ENCODE measurements around the gene NKAPL. TPM values are rescaled to one million over a fixed set of nuclear protein-coding genes. Genes with fewer than 3 reads are reported as not detected.

The NKAPL gene
- total and polyA plus RNA-seq, 2 of the 8 experiments (the other 6 are each of a cell fraction or from before 2014, with no cell fraction given), result 0.08 TPM; not detected in 1

DNA sequence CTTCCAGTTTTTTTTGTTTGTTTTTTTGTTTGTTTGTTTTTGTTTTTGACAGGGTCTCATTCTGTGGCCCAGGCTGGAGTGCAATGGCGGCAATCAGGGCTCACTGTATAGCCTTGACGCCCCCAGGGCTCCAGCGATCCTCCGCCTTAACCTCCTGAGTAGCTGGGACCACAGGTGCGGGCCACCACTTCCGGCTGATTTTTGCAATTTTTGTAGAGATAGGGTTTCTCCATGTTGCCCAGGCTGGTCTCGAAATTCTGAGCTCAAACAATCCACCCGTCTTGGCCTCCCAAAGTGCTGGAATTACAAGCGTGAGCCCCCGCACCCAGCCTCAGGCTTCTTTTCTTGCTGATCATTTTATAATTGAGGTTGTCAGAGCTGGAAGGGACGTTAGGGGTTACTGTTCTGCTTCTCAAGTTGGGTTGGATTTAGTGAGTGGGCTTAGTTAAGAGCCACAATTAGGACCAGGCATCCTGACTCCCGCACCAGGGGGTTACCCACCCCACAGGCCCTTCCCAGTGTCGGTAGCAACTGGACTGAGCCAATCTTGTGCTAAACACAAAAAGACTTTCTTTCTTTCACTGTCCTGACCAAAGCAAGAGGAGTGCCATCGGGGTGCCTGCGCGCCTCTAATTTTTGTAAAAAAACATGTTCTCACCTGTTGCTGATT lies 47.1 kb upstream of the NKAPL start:
- H3K79me1 ChIP-seq (ENCODE audit: low read depth, low read length), result no peaks in the 10 kb centered on the region; the same call in 1 of the 2 replicates
- no peak overlapping the region for H3K14ac ChIP-seq (ENCODE audit: insufficient read length)
- H3K4ac ChIP-seq (replicated peaks; ENCODE audit: insufficient read length, low read depth, low read length), result no peak overlapping the region
- no peak for FAIRE-seq
- H4K91ac ChIP-seq (replicated peaks; ENCODE audit: insufficient read length, low read length), result no peak overlapping the region
- H4K5ac ChIP-seq (ENCODE audit: insufficient read length, low read depth, low read length), result no peak overlapping the region
- no peak overlapping the region for H3K23ac ChIP-seq (ENCODE audit: insufficient read length)
- H3K9ac ChIP-seq (replicated peaks in 1 of 4; ENCODE audit: extremely low read depth in 1 of 4, low read depth in 3 of 4, low read length in 3 of 4), result peak overlapping the region in 2 of 4 experiments; percentile 45 to 49; a peak in 3 of 7 replicates
- POLR2A ChIA-PET (ENCODE audit: partially characterized antibody), result interaction anchor here (0.6 to 2.0 kb wide), 5 partner anchors 8 to 133 kb away, joined by 4 to 5 read pairs (median 4); partner anchors contain the start of gene ZSCAN31
- no peak overlapping the region for H2BK5ac ChIP-seq (ENCODE audit: low read depth, low read length)
- H3K4me3 ChIP-seq (ENCODE audit: extremely low read depth in 1 of 4, insufficient read depth in 2 of 4, low read depth in 3 of 4, low read length in 4 of 4), result peak overlapping the region; percentile 64 to 85 (median 76)
- peaks cover 17 to 42% (median 33%) of the 10 kb centered on the region in 4 experiments for H3K27me3 ChIP-seq (replicated peaks in 1 of 4; ENCODE audit: control insufficient read depth in 3 of 4, extremely low read depth in 1 of 4, insufficient read depth in 3 of 4, low read length in 3 of 4)
- no peak overlapping the region for H3K27ac ChIP-seq (ENCODE audit: low read depth, low read length)
- H3K36me3 ChIP-seq (ENCODE audit: control insufficient read depth in 2 of 4, insufficient read depth in 4 of 4, low read length in 3 of 4), result no peaks in the 10 kb centered on the region
- H3K23me2 ChIP-seq (ENCODE audit: low read depth, low read length), result peaks cover 19% of the 10 kb centered on the region
- no peak overlapping the region for H2BK12ac ChIP-seq (ENCODE audit: low read depth, low read length)
- H3K56ac ChIP-seq (replicated peaks; ENCODE audit: insufficient read length, low read depth, low read length), result no peak overlapping the region
- peak in 1 of 2 experiments; percentile 70 for DNase-seq (ENCODE audit: low read depth in 1 of 2, low spot score in 2 of 2)
- H4K20me1 ChIP-seq (replicated peaks in 1 of 2; ENCODE audit: control insufficient read depth in 1 of 2, insufficient read depth in 2 of 2, low read length in 2 of 2), result no peaks in the 10 kb centered on the region
- H3K4me1 ChIP-seq (replicated peaks in 1 of 4; ENCODE audit: control insufficient read depth in 3 of 4, insufficient read depth in 4 of 4, low read length in 3 of 4), result peaks cover 0 to 2% (median under 1%) of the 10 kb centered on the region in 4 experiments; a peak in 2 of 7 replicates
- no peak overlapping the region for H2BK120ac ChIP-seq (replicated peaks; ENCODE audit: low read depth, low read length)
- no peaks in the 10 kb centered on the region for H3K9me3 ChIP-seq (ENCODE audit: insufficient read depth in 2 of 2, low read depth in 1 of 2, low read length in 1 of 2)
- H3K18ac ChIP-seq (ENCODE audit: extremely low read depth, low read length), result no peak overlapping the region
- H2BK15ac ChIP-seq (ENCODE audit: low read length), result no peak overlapping the region
- peak overlapping the region; percentile 81 to 87 for H3K4me2 ChIP-seq (ENCODE audit: insufficient read depth in 1 of 2, low read depth in 2 of 2, low read length in 2 of 2)
- no peak overlapping the region for H4K8ac ChIP-seq (ENCODE audit: extremely low read depth, insufficient read depth, low read length)
- H2AK5ac ChIP-seq (ENCODE audit: low read depth, low read length), result no peak overlapping the region
- no peak overlapping the region for H2BK20ac ChIP-seq (ENCODE audit: low read length)
- no peaks in the 10 kb centered on the region for H3K79me2 ChIP-seq (ENCODE audit: control insufficient read depth in 1 of 2, insufficient read depth in 2 of 2, low read length in 2 of 2)
- CTCF ChIA-PET (ENCODE audit: partially characterized antibody), result interaction anchor here (0.6 to 1.5 kb wide), 3 partner anchors 9 to 737 kb away, joined by 3 to 4 read pairs (median 4); no protein-coding TSS in a partner anchor
- H2AFZ ChIP-seq (ENCODE audit: low read length), result peak overlapping the region; percentile 83
- WGBS, 2 experiments (ENCODE audit: extremely low coverage in 1 of 2, insufficient coverage in 1 of 2, insufficient read length in 1 of 2, insufficient replicate concordance in 2 of 2, low coverage in 1 of 2, low lambda C conversion rate in 2 of 2, missing lambda C conversion rate in 1 of 2), result 8% methylated on average over 16 of the region's 16 CpGs; no CpG with 5 or more reads in 1 of the 2 experiments
- 0 out of 2 replicates have a peak, but pooled peaks have one; percentile 16 for TF ChIP-seq PHF8 (conservative IDR thresholded peaks at IDR 0.05; ENCODE audit: low read depth, low read length)
- no peak for TF ChIP-seq FOSL1 (IDR thresholded peaks at IDR 0.05; ENCODE audit: insufficient read depth, low read depth, low read length)
- no peak for TF ChIP-seq BCL11A (IDR thresholded peaks at IDR 0.05; ENCODE audit: low read depth in 2 of 2, low read length in 2 of 2)
- peak; percentile 83 for TF ChIP-seq YY1 (IDR thresholded peaks at IDR 0.05; ENCODE audit: low read depth, low read length)
- peak; percentile 26; the same call in 1 of the 2 replicates for TF ChIP-seq TAF1 (IDR thresholded peaks at IDR 0.05; ENCODE audit: low read depth, low read length)
- TF ChIP-seq SIN3A (conservative IDR thresholded peaks at IDR 0.05 in 1 of 2, IDR thresholded peaks at IDR 0.05 in 1 of 2; ENCODE audit: low read depth in 1 of 2, low read length in 2 of 2), result no peak
- no peak for TF ChIP-seq SUZ12 (IDR thresholded peaks at IDR 0.05; ENCODE audit: low read length)
- TF ChIP-seq SIRT6 (IDR thresholded peaks at IDR 0.05; ENCODE audit: low read length), result no peak
- no peak for TF ChIP-seq NRF1 (IDR thresholded peaks at IDR 0.05; ENCODE audit: low read depth, low read length)
- TF ChIP-seq GABPA (IDR thresholded peaks at IDR 0.05; ENCODE audit: borderline replicate concordance, insufficient read depth, low read length), result no peak
- no peak for TF ChIP-seq SP2 (IDR thresholded peaks at IDR 0.05; ENCODE audit: low read length)
- TF ChIP-seq CBX5 (IDR thresholded peaks at IDR 0.05; ENCODE audit: low read depth, low read length), result no peak

All from H1 (cell line).